HFFc6 (cell line): Measurements from ENCODE around the gene JARID2. TPM values are rescaled to one million over a fixed set of nuclear protein-coding genes. Genes with fewer than 3 reads are reported as not detected.

ENCODE experiments used
- DNase-seq: peaks from one replicate; pipeline ENCODE4 v3.0.0-alpha.2; 2018
- H3K27ac Mint-ChIP-seq: 2 replicates; pipeline ENCODE4 v1.8.0; 2020; ENCODE audit warnings: mild to moderate bottlenecking, mixed read lengths
- H3K27me3 Mint-ChIP-seq: 2 replicates; pipeline ENCODE4 v1.8.0; 2021; ENCODE audit warnings: mild to moderate bottlenecking, moderate library complexity, mixed read lengths; ENCODE audit not compliant: insufficient read depth
- H3K36me3 Mint-ChIP-seq: 2 replicates; pipeline ENCODE4 v1.8.0; 2021; ENCODE audit warnings: low read depth, mixed read lengths
- H3K4me1 Mint-ChIP-seq: 2 replicates; pipeline ENCODE4 v1.8.0; 2020; ENCODE audit warnings: low read depth, mixed read lengths
- H3K4me3 Mint-ChIP-seq: 2 replicates; pipeline ENCODE4 v1.8.0; 2020; ENCODE audit warnings: mild to moderate bottlenecking, moderate library complexity, mixed read lengths
- H3K9me3 Mint-ChIP-seq: 2 replicates; pipeline ENCODE4 v1.8.0; 2020; ENCODE audit warnings: mild to moderate bottlenecking, mixed read lengths
- total RNA-seq, 6 experiments: library from RNA; stranded (reverse); fragmentation: NEBNext Ultra II Directional; extraction: Animal tissue kit (Norgen Biotek cat#: 25700); gene quantifications; 2 replicates in 1 of 6; 3 replicates in 5 of 6; pipeline ENCODE4 v1.2.3, GENCODE V29; 2021
- TF ChIP-seq, protein P1 (sequence below): fragments of 200-600 bp; sonication (generic); IDR thresholded peaks from 2 replicates; pipeline ENCODE4 v1.5.0; 2021; ENCODE audit warnings: antibody characterized with exemption, mild to moderate bottlenecking

JARID2 gene
- total RNA-seq, 6 experiments from 2014 or later, result 8.3 to 10.1 (median 9.5) TPM

- Mint-ChIP-seq H3K4me3 (no peak overlapping the region), H3K27ac (no peak overlapping the region), H3K36me3 (peaks cover 42% of the 10 kb centered on the region), H3K9me3 (no peaks in the 10 kb centered on the region), H3K4me1 (peaks cover 9% of the 10 kb centered on the region), H3K27me3 (peaks cover 7% of the 10 kb centered on the region)
- TF ChIP-seq, protein P1, sequence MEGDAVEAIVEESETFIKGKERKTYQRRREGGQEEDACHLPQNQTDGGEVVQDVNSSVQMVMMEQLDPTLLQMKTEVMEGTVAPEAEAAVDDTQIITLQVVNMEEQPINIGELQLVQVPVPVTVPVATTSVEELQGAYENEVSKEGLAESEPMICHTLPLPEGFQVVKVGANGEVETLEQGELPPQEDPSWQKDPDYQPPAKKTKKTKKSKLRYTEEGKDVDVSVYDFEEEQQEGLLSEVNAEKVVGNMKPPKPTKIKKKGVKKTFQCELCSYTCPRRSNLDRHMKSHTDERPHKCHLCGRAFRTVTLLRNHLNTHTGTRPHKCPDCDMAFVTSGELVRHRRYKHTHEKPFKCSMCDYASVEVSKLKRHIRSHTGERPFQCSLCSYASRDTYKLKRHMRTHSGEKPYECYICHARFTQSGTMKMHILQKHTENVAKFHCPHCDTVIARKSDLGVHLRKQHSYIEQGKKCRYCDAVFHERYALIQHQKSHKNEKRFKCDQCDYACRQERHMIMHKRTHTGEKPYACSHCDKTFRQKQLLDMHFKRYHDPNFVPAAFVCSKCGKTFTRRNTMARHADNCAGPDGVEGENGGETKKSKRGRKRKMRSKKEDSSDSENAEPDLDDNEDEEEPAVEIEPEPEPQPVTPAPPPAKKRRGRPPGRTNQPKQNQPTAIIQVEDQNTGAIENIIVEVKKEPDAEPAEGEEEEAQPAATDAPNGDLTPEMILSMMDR, result no peak
- DNase-seq, result no peak
Measured at GRCh38 chr6:15522856-15523529, 277.1 kb downstream of the JARID2 start.

GRCh38 chr6:15523679-15524630 is 278.1 kb downstream of the JARID2 start:
- TF ChIP-seq, protein P1, result no peak
- no peak overlapping the region; the same call in 1 of the 2 replicates for H3K4me3 Mint-ChIP-seq
- peaks cover 11% of the 10 kb centered on the region for H3K4me1 Mint-ChIP-seq
- peaks cover 7% of the 10 kb centered on the region for H3K27me3 Mint-ChIP-seq
- no peaks in the 10 kb centered on the region for H3K9me3 Mint-ChIP-seq
- no peak overlapping the region for H3K27ac Mint-ChIP-seq
- DNase-seq, result no peak
- H3K36me3 Mint-ChIP-seq, result peaks cover 50% of the 10 kb centered on the region

GRCh38 chr6:15524861-15525401 is 279.1 kb downstream of the JARID2 start:
- Mint-ChIP-seq H3K4me1 (peaks cover 11% of the 10 kb centered on the region), H3K4me3 (no peak overlapping the region), H3K27ac (no peak overlapping the region), H3K27me3 (peaks cover 4% of the 10 kb centered on the region), H3K9me3 (no peaks in the 10 kb centered on the region), H3K36me3 (peaks cover 50% of the 10 kb centered on the region)
- TF ChIP-seq, protein P1, result no peak
- DNase-seq, result no peak

- Mint-ChIP-seq H3K4me1 (peaks cover 11% of the 10 kb centered on the region), H3K27ac (no peak overlapping the region), H3K27me3 (peaks cover 2% of the 10 kb centered on the region), H3K4me3 (no peak overlapping the region), H3K9me3 (no peaks in the 10 kb centered on the region), H3K36me3 (peaks cover 53% of the 10 kb centered on the region)
- no peak for DNase-seq
- TF ChIP-seq, protein P1, result no peak
Measured at GRCh38 chr6:15526212-15526701, 280.4 kb downstream of the JARID2 start.

DNA sequence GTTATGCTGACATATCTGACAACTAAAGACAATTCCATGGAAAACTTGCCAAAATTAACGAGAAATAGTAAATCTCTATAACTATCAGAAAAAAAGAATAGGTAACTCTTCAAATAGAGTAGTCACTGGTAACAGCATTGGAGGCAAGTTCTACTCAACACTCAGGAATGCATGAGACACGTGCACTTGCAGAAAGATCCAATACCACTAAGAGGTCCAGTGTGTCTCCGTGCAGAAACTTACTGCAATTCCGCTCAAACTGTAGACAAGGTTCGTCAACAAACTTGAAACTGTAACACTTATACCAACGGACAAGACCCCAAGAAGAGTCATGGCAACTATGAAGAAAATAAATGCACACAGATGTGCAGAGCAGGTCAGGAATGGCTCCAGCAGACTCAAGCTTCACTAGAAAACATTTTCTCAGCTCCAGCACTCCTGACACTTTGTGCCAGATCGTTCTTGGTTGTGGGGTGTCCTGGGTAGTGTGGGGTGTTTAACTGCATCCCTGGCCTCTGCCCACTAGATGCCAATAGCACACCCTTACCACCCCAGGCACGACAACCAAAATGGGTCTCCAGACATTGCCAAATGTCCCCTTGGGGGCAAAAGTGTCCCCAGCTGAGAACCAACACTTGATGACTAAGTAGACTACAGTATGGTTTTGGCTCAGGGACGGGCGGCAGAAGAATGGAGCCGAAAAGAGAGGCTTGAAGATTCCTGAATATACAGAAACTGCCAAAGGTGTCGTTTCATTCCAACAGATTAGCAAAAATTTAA is 282.2 kb downstream of the JARID2 start:
- H3K27ac Mint-ChIP-seq, result no peak overlapping the region
- H3K4me1 Mint-ChIP-seq, result peaks cover 11% of the 10 kb centered on the region
- peaks cover 47% of the 10 kb centered on the region for H3K36me3 Mint-ChIP-seq
- H3K4me3 Mint-ChIP-seq, result no peak overlapping the region
- TF ChIP-seq, protein P1, result no peak
- H3K27me3 Mint-ChIP-seq, result peaks cover 2% of the 10 kb centered on the region
- no peaks in the 10 kb centered on the region for H3K9me3 Mint-ChIP-seq
- DNase-seq, result no peak
